Calu3 (cell line): ENCODE results near the gene APBB1IP. TPM values are rescaled to one million over a fixed set of nuclear protein-coding genes. Genes with fewer than 3 reads are reported as not detected.
"Not testable (repeated sequence)": the region's sequence is repeated elsewhere in the genome, so short reads cannot be mapped to it uniquely, and the experiment has no call there.

Experiments used
- BruUV-seq: library from RNA; stranded (reverse); fragments of 400-500 nt; replicated peaks from 2 replicates; lab custom pipeline; 2021; lab: Mats Ljungman, UMichigan
- CTCF ChIA-PET: fragments of 300-600 bp; sonication (Branson Sonifier 250); formaldehyde crosslinking; loops from one replicate; lab custom pipeline; 2022; ENCODE audit warnings: antibody characterized with exemption; lab: Charles Lee
- DNase-seq: peaks from one replicate; pipeline ENCODE4 v3.0.0; 2022
- H3K27ac Mint-ChIP-seq: one replicate; pipeline ENCODE4 v1.8.0; 2022; ENCODE audit warnings: mixed read lengths; ENCODE audit not compliant: unreplicated experiment
- H3K27me3 Mint-ChIP-seq: one replicate; pipeline ENCODE4 v1.8.0; 2022; ENCODE audit warnings: mixed read lengths; ENCODE audit not compliant: unreplicated experiment
- H3K36me3 Mint-ChIP-seq: one replicate; pipeline ENCODE4 v1.8.0; 2022; ENCODE audit warnings: mild to moderate bottlenecking, moderate library complexity, mixed read lengths; ENCODE audit not compliant: insufficient read depth, unreplicated experiment
- H3K4me1 Mint-ChIP-seq: one replicate; pipeline ENCODE4 v1.8.0; 2022; ENCODE audit warnings: mild to moderate bottlenecking, low read depth, mixed read lengths; ENCODE audit not compliant: unreplicated experiment
- H3K4me3 Mint-ChIP-seq: one replicate; pipeline ENCODE4 v1.8.0; 2022; ENCODE audit warnings: mild to moderate bottlenecking, low read depth, moderate library complexity, mixed read lengths; ENCODE audit not compliant: unreplicated experiment
- H3K9me3 Mint-ChIP-seq: one replicate; pipeline ENCODE4 v1.8.0; 2022; ENCODE audit warnings: low read depth, mixed read lengths; ENCODE audit not compliant: unreplicated experiment
- CTCF ChIP-seq: fragments of 200-600 bp; IDR thresholded peaks from one replicate; pipeline ENCODE4 v1.8.0; 2022; ENCODE audit warnings: antibody characterized with exemption; ENCODE audit not compliant: unreplicated experiment
- intact Hi-C: fragments of 100-400 bp; cut with micrococcal nuclease; formaldehyde crosslinking; loops from one replicate; pipeline ENCODE4 v1.10.0; 2022; ENCODE audit not compliant: unreplicated experiment
- total RNA-seq: library from RNA; stranded (reverse); gene quantifications from 2 replicates; pipeline ENCODE4 v1.2.3, GENCODE V29; 2022

APBB1IP gene
- total RNA-seq, 1 experiment from 2014 or later: 1.5 TPM

GRCh38 chr10:26464632-26465280, 26.6 kb downstream of the APBB1IP start:
- Mint-ChIP-seq H3K4me3 (no peak overlapping the region), H3K27ac (no peak overlapping the region), H3K36me3 (no peaks in the 10 kb centered on the region), H3K27me3 (no peaks in the 10 kb centered on the region), H3K4me1 (peaks cover 24% of the 10 kb centered on the region), H3K9me3 (peaks cover 2% of the 10 kb centered on the region)
- CTCF ChIA-PET: no interaction called here
- DNase-seq: no peak
- BruUV-seq: no TSS peak
- TF ChIP-seq CTCF: no peak
- intact Hi-C loops: no loop called here

GRCh38 chr10:26466531-26466930, 28.4 kb downstream of the APBB1IP start:
- H3K4me3 Mint-ChIP-seq, H3K9me3 Mint-ChIP-seq, DNase-seq, BruUV-seq, intact Hi-C loops, CTCF ChIA-PET, H3K36me3 Mint-ChIP-seq, H3K27ac Mint-ChIP-seq, H3K27me3 Mint-ChIP-seq: not testable (repeated sequence)
- H3K4me1 Mint-ChIP-seq: peaks cover 24% of the 10 kb centered on the region

GRCh38 chr10:26467639-26468038, 29.5 kb downstream of the APBB1IP start:
- Mint-ChIP-seq H3K36me3 (no peaks in the 10 kb centered on the region), H3K4me1 (peaks cover 24% of the 10 kb centered on the region), H3K27me3 (no peaks in the 10 kb centered on the region), H3K27ac (no peak overlapping the region), H3K4me3 (no peak overlapping the region), H3K9me3 (no peaks in the 10 kb centered on the region)
- no TSS peak for BruUV-seq
- CTCF ChIA-PET: interaction anchor here (0.7 to 1.0 kb wide), 2 partner anchors 13 to 26 kb away, joined by 4 to 8 read pairs; no protein-coding TSS in a partner anchor
- TF ChIP-seq CTCF: no peak
- no peak for DNase-seq
- intact Hi-C loops: no loop called here

- Mint-ChIP-seq H3K27ac (peak overlapping the region; percentile 69), H3K4me3 (no peak overlapping the region), H3K27me3 (no peaks in the 10 kb centered on the region), H3K36me3 (no peaks in the 10 kb centered on the region), H3K4me1 (peaks cover 24% of the 10 kb centered on the region), H3K9me3 (no peaks in the 10 kb centered on the region)
- CTCF ChIA-PET: interaction anchor here (0.7 to 1.0 kb wide), 2 partner anchors 12 to 27 kb away, joined by 4 to 8 read pairs; no protein-coding TSS in a partner anchor
- intact Hi-C loops: no loop called here
- peak; percentile 14 for DNase-seq
- TF ChIP-seq CTCF: no peak
- no TSS peak for BruUV-seq
These were observed 30.1 kb downstream of the APBB1IP start for GRCh38 chr10:26468291-26468690.

GRCh38 chr10:26468700-26469099, 30.6 kb downstream of the APBB1IP start:
- Mint-ChIP-seq H3K4me1 (peaks cover 24% of the 10 kb centered on the region), H3K27ac (peak overlapping the region; percentile 69), H3K27me3 (no peaks in the 10 kb centered on the region), H3K9me3 (no peaks in the 10 kb centered on the region), H3K4me3 (no peak overlapping the region), H3K36me3 (no peaks in the 10 kb centered on the region)
- DNase-seq: peak; percentile 21
- intact Hi-C loops: no loop called here
- no peak for TF ChIP-seq CTCF
- CTCF ChIA-PET: interaction anchor here (1.0 kb wide), 1 partner anchor 12 kb away, joined by 8 read pairs; no protein-coding TSS in a partner anchor
- BruUV-seq: no TSS peak
